ENCODE data around the gene MAB21L4.

DNA sequence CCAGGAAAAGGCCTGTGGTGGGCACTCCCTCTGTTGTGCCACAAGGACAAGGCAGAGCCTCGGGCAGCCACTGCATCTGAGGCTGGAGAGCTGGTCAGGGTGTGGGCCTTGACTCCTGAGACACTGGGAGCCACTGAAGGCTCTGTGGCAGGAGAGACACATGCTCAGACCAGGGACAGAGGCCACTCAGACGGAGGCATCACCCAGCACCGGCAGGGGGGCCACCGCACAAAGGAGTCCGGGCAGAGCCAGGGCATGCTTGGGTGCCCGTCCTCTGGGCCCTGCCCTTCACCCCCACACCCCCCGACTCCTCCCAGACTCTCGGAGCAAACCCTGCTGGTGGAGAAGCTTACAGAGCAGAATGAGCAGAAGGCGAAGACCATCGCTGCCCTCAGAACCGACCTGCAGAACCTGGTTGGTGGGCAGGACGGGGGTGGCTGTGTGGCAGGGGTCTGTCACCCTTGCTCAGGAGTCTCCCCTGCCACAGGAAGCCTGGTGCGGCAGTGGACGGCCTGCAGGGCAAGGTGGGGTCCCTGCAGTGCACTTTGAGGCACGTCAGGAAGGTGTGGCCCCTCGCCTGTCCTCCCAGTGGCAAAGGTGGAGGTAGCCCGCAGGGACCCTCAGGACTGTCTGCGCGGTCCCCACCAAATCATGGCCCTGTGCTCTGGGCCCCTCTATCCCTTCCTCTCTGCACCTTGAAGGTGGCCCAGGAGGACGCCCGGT is 36.2 kb upstream of the MAB21L4 start:
- TF ChIP-seq ZNF274 (IDR thresholded peaks at IDR 0.05; ENCODE audit: low read depth, low read length), result no peak
- TF ChIP-seq SUZ12 (IDR thresholded peaks at IDR 0.05; ENCODE audit: extremely low read depth, insufficient read depth, insufficient read length), result no peak
- TF ChIP-seq YY1 (IDR thresholded peaks at IDR 0.05; ENCODE audit: insufficient read depth, insufficient read length), result no peak
